HEK293 (cell line): ENCODE measurements around the gene DPYSL3.
A peak's percentile ranks its signal among the peaks of the same experiment; 100 is the strongest.

ENCODE experiments used
- CTCF ChIA-PET: fragments of 350-600 bp; formaldehyde crosslinking; extraction: SDS; loops from one replicate; lab custom pipeline; 2021; ENCODE audit warnings: antibody characterized with exemption; lab: Yijun Ruan, JAX
- POLR2A ChIA-PET: fragments of 300-600 bp; formaldehyde crosslinking; extraction: SDS; loops from one replicate; lab custom pipeline; 2020; ENCODE audit warnings: antibody characterized with exemption, inconsistent platforms; lab: Yijun Ruan, JAX
- H3K27ac ChIP-seq: fragments of 200-500 bp; sonication (Bioruptor generic); 2 replicates; pipeline ENCODE4 v1.5.1; 2014; ENCODE audit warnings: low read depth, low read length, control low read depth, inconsistent platforms; ENCODE audit errors: extremely low read depth
- H3K36me3 ChIP-seq, 2 experiments: fragments of 200-500 bp in 1 of 2; sonication (Bioruptor generic) in 1 of 2; 1 replicate in 1 of 2; 2 replicates in 1 of 2; pipeline ENCODE4 v1.5.1; 2014 to 2017; ENCODE audit warnings: inconsistent platforms in 2 of 2, low read length in 2 of 2; ENCODE audit not compliant: control insufficient read depth in 2 of 2, insufficient read depth in 1 of 2
- H3K4me1 ChIP-seq: fragments of 200-500 bp; sonication (Bioruptor generic); 2 replicates; pipeline ENCODE4 v1.5.1; 2014; ENCODE audit warnings: mild to moderate bottlenecking, low read length, inconsistent platforms; ENCODE audit not compliant: control insufficient read depth, insufficient read depth
- H3K4me3 ChIP-seq: 2 replicates; pipeline ENCODE4 v1.5.1; 2011; ENCODE audit warnings: low read depth, mild to moderate bottlenecking, control low read depth, low read length, moderate library complexity
- H3K9me3 ChIP-seq: fragments of 200-500 bp; sonication (Bioruptor generic); 2 replicates; pipeline ENCODE4 v1.5.1; 2014; ENCODE audit warnings: low read depth, low read length, inconsistent platforms; ENCODE audit not compliant: control insufficient read depth, insufficient read depth
- BCL11A ChIP-seq: fragments of 450-650 bp; formaldehyde crosslinking; IDR thresholded peaks from 2 replicates; pipeline ENCODE4 v1.5.1; 2016; ENCODE audit warnings: low read depth, missing biosample characterization, missing genetic modification characterization
- GLIS2 ChIP-seq: fragments of 450-650 bp; formaldehyde crosslinking; IDR thresholded peaks from 2 replicates; pipeline ENCODE4 v1.5.1; 2016; ENCODE audit warnings: missing biosample characterization, missing genetic modification characterization
- SP3 ChIP-seq: fragments of 450-650 bp; formaldehyde crosslinking; IDR thresholded peaks from 2 replicates; pipeline ENCODE4 v1.5.1; 2016; ENCODE audit warnings: missing biosample characterization, missing genetic modification characterization
- ZFHX2 ChIP-seq: fragments of 450-650 bp; formaldehyde crosslinking; conservative IDR thresholded peaks from 2 replicates; pipeline ENCODE4 v1.5.1; 2016; ENCODE audit warnings: missing biosample characterization, missing genetic modification characterization
- ZFP37 ChIP-seq: fragments of 450-650 bp; formaldehyde crosslinking; IDR thresholded peaks from 2 replicates; pipeline ENCODE4 v1.5.1; 2016; ENCODE audit warnings: missing biosample characterization, missing genetic modification characterization
- ZIC2 ChIP-seq: fragments of 450-650 bp; formaldehyde crosslinking; IDR thresholded peaks from 2 replicates; pipeline ENCODE4 v1.5.1; 2016; ENCODE audit warnings: missing biosample characterization, missing genetic modification characterization
- ZNF10 ChIP-seq: fragments of 450-650 bp; formaldehyde crosslinking; IDR thresholded peaks from 2 replicates; pipeline ENCODE4 v1.5.1; 2017; ENCODE audit warnings: missing biosample characterization, missing genetic modification characterization
- ZNF202 ChIP-seq: fragments of 450-650 bp; formaldehyde crosslinking; IDR thresholded peaks from 2 replicates; pipeline ENCODE4 v1.5.1; 2016; ENCODE audit warnings: missing biosample characterization, missing genetic modification characterization, borderline replicate concordance
- ZNF211 ChIP-seq: fragments of 450-650 bp; formaldehyde crosslinking; IDR thresholded peaks from 2 replicates; pipeline ENCODE4 v1.5.1; 2016; ENCODE audit warnings: low read depth, missing biosample characterization, missing genetic modification characterization
- ZNF214 ChIP-seq: fragments of 450-650 bp; formaldehyde crosslinking; IDR thresholded peaks from 2 replicates; pipeline ENCODE4 v1.5.1; 2017; ENCODE audit warnings: missing biosample characterization, mild to moderate bottlenecking, missing genetic modification characterization, borderline replicate concordance
- ZNF221 ChIP-seq: fragments of 450-650 bp; formaldehyde crosslinking; IDR thresholded peaks from 2 replicates; pipeline ENCODE4 v1.5.1; 2017; ENCODE audit warnings: missing biosample characterization, missing genetic modification characterization, borderline replicate concordance
- ZNF239 ChIP-seq: fragments of 450-650 bp; formaldehyde crosslinking; IDR thresholded peaks from 2 replicates; pipeline ENCODE4 v1.5.1; 2016; ENCODE audit warnings: missing biosample characterization, missing genetic modification characterization
- ZNF292 ChIP-seq: fragments of 450-650 bp; formaldehyde crosslinking; IDR thresholded peaks from 2 replicates; pipeline ENCODE4 v1.5.1; 2016; ENCODE audit warnings: low read depth, missing biosample characterization, missing genetic modification characterization, borderline replicate concordance
- ZNF302 ChIP-seq: fragments of 450-650 bp; formaldehyde crosslinking; IDR thresholded peaks from 2 replicates; pipeline ENCODE4 v1.5.1; 2016; ENCODE audit warnings: missing biosample characterization, missing genetic modification characterization, low read depth
- ZNF350 ChIP-seq: fragments of 450-650 bp; formaldehyde crosslinking; IDR thresholded peaks from 2 replicates; pipeline ENCODE4 v1.5.0; 2017; ENCODE audit warnings: missing biosample characterization, mild to moderate bottlenecking, missing genetic modification characterization
- ZNF366 ChIP-seq: fragments of 450-650 bp; formaldehyde crosslinking; conservative IDR thresholded peaks from 2 replicates; pipeline ENCODE4 v1.5.1; 2016; ENCODE audit warnings: missing biosample characterization, missing genetic modification characterization
- ZNF391 ChIP-seq: fragments of 450-650 bp; formaldehyde crosslinking; IDR thresholded peaks from 2 replicates; pipeline ENCODE4 v1.5.1; 2016; ENCODE audit warnings: low read depth, missing biosample characterization, missing genetic modification characterization, borderline replicate concordance
- ZNF394 ChIP-seq: fragments of 450-650 bp; formaldehyde crosslinking; IDR thresholded peaks from 2 replicates; pipeline ENCODE4 v1.5.1; 2016; ENCODE audit warnings: missing biosample characterization, missing genetic modification characterization, mild to moderate bottlenecking, moderate library complexity, borderline replicate concordance
- ZNF501 ChIP-seq: fragments of 450-650 bp; formaldehyde crosslinking; IDR thresholded peaks from 2 replicates; pipeline ENCODE4 v1.5.1; 2016; ENCODE audit warnings: missing biosample characterization, missing genetic modification characterization
- ZNF621 ChIP-seq: fragments of 450-650 bp; formaldehyde crosslinking; IDR thresholded peaks from 2 replicates; pipeline ENCODE4 v1.5.1; 2017; ENCODE audit warnings: missing biosample characterization, missing genetic modification characterization
- ZNF623 ChIP-seq: fragments of 450-650 bp; formaldehyde crosslinking; IDR thresholded peaks from 2 replicates; pipeline ENCODE4 v1.5.1; 2016; ENCODE audit warnings: missing biosample characterization, missing genetic modification characterization
- ZNF701 ChIP-seq: fragments of 450-650 bp; formaldehyde crosslinking; IDR thresholded peaks from 2 replicates; pipeline ENCODE4 v1.5.1; 2016; ENCODE audit warnings: missing biosample characterization, missing genetic modification characterization
- ZNF76 ChIP-seq: fragments of 450-650 bp; formaldehyde crosslinking; IDR thresholded peaks from 2 replicates; pipeline ENCODE4; 2016; ENCODE audit warnings: low read depth, missing biosample characterization, missing genetic modification characterization, borderline replicate concordance
- ZNF785 ChIP-seq: fragments of 450-650 bp; formaldehyde crosslinking; IDR thresholded peaks from 2 replicates; pipeline ENCODE4 v1.5.1; 2016; ENCODE audit warnings: missing biosample characterization, missing genetic modification characterization
- ZNF837 ChIP-seq: fragments of 450-650 bp; formaldehyde crosslinking; IDR thresholded peaks from 2 replicates; pipeline ENCODE4 v1.5.1; 2016; ENCODE audit warnings: missing biosample characterization, missing genetic modification characterization
- TF ChIP-seq, protein P1 (sequence below): fragments of 450-650 bp; formaldehyde crosslinking; IDR thresholded peaks from 2 replicates; pipeline ENCODE4 v1.5.1; 2016; ENCODE audit warnings: missing biosample characterization, missing genetic modification characterization
- TF ChIP-seq, protein P2 (sequence below): fragments of 450-650 bp; formaldehyde crosslinking; conservative IDR thresholded peaks from 2 replicates; pipeline ENCODE4 v1.5.1; 2016; ENCODE audit warnings: low read depth, missing biosample characterization, missing genetic modification characterization
- TF ChIP-seq, protein P3 (sequence below): fragments of 450-650 bp; formaldehyde crosslinking; IDR thresholded peaks from 2 replicates; pipeline ENCODE4 v1.5.1; 2016; ENCODE audit warnings: missing biosample characterization, missing genetic modification characterization
- TF ChIP-seq, protein P4 (sequence below): sonication (generic); formaldehyde crosslinking; IDR thresholded peaks from 2 replicates; pipeline ENCODE4 v1.8.1; 2022; ENCODE audit warnings: mild to moderate bottlenecking, moderate library complexity, missing genetic modification reagents
- TF ChIP-seq, protein P5 (sequence below): fragments of 450-650 bp; formaldehyde crosslinking; IDR thresholded peaks from 2 replicates; pipeline ENCODE4 v1.5.1; 2017; ENCODE audit warnings: missing biosample characterization, missing genetic modification characterization

The DPYSL3 gene

DNA sequence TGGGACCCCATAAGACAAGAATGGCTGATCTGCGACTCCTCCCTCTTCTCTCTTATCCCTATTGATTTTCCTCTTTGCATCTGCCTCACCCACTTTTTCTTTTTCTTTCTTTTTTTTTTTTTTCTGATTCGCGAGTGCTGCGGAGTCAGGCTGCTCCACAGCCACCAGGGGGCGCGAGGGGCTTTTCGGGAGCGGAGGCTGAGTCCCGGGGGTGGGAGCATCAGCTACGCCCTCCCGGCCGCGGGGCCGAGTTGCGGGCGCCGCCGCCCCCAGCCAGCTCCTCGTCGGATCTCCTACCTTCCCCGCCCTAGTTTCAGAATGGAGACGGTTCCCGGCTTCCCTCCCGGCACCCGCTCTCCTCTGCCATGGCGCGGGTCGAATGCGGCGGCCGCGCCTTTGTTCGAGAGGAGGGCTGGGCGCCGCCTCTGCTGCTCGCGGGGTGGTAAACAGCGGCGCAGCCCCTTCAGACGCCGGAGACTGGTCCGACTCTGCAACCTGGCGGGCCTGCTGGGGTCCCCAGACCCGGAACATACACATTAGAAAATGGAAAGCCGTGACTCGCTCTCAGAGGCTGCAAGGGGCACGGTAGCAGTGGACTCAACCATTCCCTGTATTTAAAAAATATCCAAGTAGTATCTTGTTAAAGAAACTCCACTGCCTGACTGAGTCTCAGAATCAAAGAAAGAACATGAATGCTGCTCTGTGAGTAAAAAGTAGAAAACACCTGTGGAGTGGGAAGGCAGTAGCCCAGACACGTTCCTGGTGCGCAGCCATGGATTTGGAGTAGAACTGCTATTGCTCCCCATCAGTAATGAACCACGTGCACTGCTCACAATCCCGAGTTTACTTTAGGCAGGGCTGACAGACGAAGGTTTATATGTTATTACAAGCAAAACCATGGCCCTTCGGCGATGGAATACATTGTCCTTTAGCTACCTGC lies 55.7 kb downstream of the DPYSL3 start:
- POLR2A ChIA-PET: interaction anchor here (0.6 to 1.5 kb wide), 7 partner anchors 10 to 492 kb away, joined by 3 to 6 read pairs (median 4); no protein-coding TSS in a partner anchor
- H3K4me3 ChIP-seq: peak overlapping the region; percentile 92
- CTCF ChIA-PET: interaction anchor here (0.5 to 6.0 kb wide), 24 partner anchors 9 to 264 kb away, joined by 3 to 51 read pairs (median 3); partner anchors contain the start of gene DPYSL3
- H3K36me3 ChIP-seq: no peaks in the 10 kb centered on the region
- H3K4me1 ChIP-seq: peaks cover 14% of the 10 kb centered on the region; the same call in 1 of the 2 replicates
- H3K9me3 ChIP-seq: no peaks in the 10 kb centered on the region
- peak overlapping the region; percentile 73 for H3K27ac ChIP-seq
- no peak for TF ChIP-seq ZNF292
- TF ChIP-seq ZNF837: no peak
- TF ChIP-seq ZNF621 (tag by site-specific recombination): no peak
- no peak; the same call in 1 of the 2 replicates for TF ChIP-seq ZIC2 (tag by site-specific recombination)
- peak; percentile 91 for TF ChIP-seq ZFHX2 (tag by site-specific recombination)
- TF ChIP-seq ZNF366 (tag by site-specific recombination): no peak; the same call in 1 of the 2 replicates
- TF ChIP-seq ZNF623: no peak
- TF ChIP-seq, protein P1, sequence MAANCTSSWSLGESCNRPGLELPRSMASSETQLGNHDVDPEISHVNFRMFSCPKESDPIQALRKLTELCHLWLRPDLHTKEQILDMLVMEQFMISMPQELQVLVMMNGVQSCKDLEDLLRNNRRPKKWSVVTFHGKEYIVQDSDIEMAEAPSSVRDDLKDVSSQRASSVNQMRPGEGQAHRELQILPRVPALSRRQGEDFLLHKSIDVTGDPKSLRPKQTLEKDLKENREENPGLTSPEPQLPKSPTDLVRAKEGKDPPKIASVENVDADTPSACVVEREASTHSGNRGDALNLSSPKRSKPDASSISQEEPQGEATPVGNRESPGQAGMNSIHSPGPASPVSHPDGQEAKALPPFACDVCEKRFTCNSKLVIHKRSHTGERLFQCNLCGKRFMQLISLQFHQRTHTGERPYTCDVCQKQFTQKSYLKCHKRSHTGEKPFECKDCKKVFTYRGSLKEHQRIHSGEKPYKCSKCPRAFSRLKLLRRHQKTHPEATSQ (tag by site-specific recombination): no peak
- no peak for TF ChIP-seq ZNF350 (tag by site-specific recombination)
- TF ChIP-seq SP3 (tag by site-specific recombination): peak; percentile 80
- TF ChIP-seq ZFP37 (tag by site-specific recombination): no peak; the same call in 1 of the 2 replicates
- TF ChIP-seq ZNF391 (tag by site-specific recombination): peak; percentile 73; the same call in 1 of the 2 replicates
- no peak for TF ChIP-seq ZNF214 (tag by site-specific recombination)
- peak; percentile 50 for TF ChIP-seq ZNF76 (tag by site-specific recombination)
- no peak for TF ChIP-seq ZNF701 (tag by site-specific recombination)
- peak; percentile 94 for TF ChIP-seq GLIS2 (tag by site-specific recombination)
- no peak for TF ChIP-seq ZNF221 (tag by site-specific recombination)
- TF ChIP-seq ZNF10: no peak
- TF ChIP-seq ZNF302 (tag by site-specific recombination): no peak
- TF ChIP-seq, protein P2, sequence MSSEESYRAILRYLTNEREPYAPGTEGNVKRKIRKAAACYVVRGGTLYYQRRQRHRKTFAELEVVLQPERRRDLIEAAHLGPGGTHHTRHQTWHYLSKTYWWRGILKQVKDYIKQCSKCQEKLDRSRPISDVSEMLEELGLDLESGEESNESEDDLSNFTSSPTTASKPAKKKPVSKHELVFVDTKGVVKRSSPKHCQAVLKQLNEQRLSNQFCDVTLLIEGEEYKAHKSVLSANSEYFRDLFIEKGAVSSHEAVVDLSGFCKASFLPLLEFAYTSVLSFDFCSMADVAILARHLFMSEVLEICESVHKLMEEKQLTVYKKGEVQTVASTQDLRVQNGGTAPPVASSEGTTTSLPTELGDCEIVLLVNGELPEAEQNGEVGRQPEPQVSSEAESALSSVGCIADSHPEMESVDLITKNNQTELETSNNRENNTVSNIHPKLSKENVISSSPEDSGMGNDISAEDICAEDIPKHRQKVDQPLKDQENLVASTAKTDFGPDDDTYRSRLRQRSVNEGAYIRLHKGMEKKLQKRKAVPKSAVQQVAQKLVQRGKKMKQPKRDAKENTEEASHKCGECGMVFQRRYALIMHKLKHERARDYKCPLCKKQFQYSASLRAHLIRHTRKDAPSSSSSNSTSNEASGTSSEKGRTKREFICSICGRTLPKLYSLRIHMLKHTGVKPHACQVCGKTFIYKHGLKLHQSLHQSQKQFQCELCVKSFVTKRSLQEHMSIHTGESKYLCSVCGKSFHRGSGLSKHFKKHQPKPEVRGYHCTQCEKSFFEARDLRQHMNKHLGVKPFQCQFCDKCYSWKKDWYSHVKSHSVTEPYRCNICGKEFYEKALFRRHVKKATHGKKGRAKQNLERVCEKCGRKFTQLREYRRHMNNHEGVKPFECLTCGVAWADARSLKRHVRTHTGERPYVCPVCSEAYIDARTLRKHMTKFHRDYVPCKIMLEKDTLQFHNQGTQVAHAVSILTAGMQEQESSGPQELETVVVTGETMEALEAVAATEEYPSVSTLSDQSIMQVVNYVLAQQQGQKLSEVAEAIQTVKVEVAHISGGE (tag by site-specific recombination): 0 out of 2 replicates have a peak, but pooled peaks have one; percentile 22
- TF ChIP-seq ZNF239: no peak
- TF ChIP-seq ZNF785 (tag by site-specific recombination): no peak
- TF ChIP-seq, protein P3, sequence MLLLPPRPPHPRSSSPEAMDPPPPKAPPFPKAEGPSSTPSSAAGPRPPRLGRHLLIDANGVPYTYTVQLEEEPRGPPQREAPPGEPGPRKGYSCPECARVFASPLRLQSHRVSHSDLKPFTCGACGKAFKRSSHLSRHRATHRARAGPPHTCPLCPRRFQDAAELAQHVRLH (tag by site-specific recombination): peak; percentile 61; the same call in 1 of the 2 replicates
- TF ChIP-seq ZNF501 (tag by site-specific recombination): peak; percentile 65; the same call in 1 of the 2 replicates
- no peak for TF ChIP-seq BCL11A
- TF ChIP-seq ZNF211 (tag by site-specific recombination): no peak
- TF ChIP-seq, protein P4, sequence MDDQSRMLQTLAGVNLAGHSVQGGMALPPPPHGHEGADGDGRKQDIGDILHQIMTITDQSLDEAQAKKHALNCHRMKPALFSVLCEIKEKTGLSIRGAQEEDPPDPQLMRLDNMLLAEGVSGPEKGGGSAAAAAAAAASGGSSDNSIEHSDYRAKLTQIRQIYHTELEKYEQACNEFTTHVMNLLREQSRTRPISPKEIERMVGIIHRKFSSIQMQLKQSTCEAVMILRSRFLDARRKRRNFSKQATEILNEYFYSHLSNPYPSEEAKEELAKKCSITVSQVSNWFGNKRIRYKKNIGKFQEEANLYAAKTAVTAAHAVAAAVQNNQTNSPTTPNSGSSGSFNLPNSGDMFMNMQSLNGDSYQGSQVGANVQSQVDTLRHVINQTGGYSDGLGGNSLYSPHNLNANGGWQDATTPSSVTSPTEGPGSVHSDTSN (CRISPR knock-in tag): no peak
- TF ChIP-seq ZNF202 (tag by site-specific recombination): no peak
- peak; percentile 10; the same call in 1 of the 2 replicates for TF ChIP-seq ZNF394
- TF ChIP-seq, protein P5, sequence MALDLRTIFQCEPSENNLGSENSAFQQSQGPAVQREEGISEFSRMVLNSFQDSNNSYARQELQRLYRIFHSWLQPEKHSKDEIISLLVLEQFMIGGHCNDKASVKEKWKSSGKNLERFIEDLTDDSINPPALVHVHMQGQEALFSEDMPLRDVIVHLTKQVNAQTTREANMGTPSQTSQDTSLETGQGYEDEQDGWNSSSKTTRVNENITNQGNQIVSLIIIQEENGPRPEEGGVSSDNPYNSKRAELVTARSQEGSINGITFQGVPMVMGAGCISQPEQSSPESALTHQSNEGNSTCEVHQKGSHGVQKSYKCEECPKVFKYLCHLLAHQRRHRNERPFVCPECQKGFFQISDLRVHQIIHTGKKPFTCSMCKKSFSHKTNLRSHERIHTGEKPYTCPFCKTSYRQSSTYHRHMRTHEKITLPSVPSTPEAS: peak; percentile 57; the same call in 1 of the 2 replicates
